ENCODE data around the gene ACACA.

GRCh38 chr17:37200497-37200896, 206.1 kb downstream of the ACACA start:
- TF ChIP-seq CTCF (conservative IDR thresholded peaks at IDR 0.05; ENCODE audit: low read depth in 2 of 2) = no peak
- TF ChIP-seq POLR2AphosphoS5 (IDR thresholded peaks at IDR 0.05; ENCODE audit: low read depth) = no peak
- no peak for TF ChIP-seq EZH2phosphoT487 (IDR thresholded peaks at IDR 0.05; ENCODE audit: unreplicated experiment)
- no peak for TF ChIP-seq JUNB (IDR thresholded peaks at IDR 0.05; ENCODE audit: unreplicated experiment)
- no peak for TF ChIP-seq EZH2 (IDR thresholded peaks at IDR 0.05; ENCODE audit: low read depth, unreplicated experiment)
- TF ChIP-seq, protein P1, sequence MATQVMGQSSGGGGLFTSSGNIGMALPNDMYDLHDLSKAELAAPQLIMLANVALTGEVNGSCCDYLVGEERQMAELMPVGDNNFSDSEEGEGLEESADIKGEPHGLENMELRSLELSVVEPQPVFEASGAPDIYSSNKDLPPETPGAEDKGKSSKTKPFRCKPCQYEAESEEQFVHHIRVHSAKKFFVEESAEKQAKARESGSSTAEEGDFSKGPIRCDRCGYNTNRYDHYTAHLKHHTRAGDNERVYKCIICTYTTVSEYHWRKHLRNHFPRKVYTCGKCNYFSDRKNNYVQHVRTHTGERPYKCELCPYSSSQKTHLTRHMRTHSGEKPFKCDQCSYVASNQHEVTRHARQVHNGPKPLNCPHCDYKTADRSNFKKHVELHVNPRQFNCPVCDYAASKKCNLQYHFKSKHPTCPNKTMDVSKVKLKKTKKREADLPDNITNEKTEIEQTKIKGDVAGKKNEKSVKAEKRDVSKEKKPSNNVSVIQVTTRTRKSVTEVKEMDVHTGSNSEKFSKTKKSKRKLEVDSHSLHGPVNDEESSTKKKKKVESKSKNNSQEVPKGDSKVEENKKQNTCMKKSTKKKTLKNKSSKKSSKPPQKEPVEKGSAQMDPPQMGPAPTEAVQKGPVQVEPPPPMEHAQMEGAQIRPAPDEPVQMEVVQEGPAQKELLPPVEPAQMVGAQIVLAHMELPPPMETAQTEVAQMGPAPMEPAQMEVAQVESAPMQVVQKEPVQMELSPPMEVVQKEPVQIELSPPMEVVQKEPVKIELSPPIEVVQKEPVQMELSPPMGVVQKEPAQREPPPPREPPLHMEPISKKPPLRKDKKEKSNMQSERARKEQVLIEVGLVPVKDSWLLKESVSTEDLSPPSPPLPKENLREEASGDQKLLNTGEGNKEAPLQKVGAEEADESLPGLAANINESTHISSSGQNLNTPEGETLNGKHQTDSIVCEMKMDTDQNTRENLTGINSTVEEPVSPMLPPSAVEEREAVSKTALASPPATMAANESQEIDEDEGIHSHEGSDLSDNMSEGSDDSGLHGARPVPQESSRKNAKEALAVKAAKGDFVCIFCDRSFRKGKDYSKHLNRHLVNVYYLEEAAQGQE (IDR thresholded peaks at IDR 0.05; ENCODE audit: unreplicated experiment) = no peak
- TF ChIP-seq ETS1 (IDR thresholded peaks at IDR 0.05) = no peak
- TF ChIP-seq NANOG (IDR thresholded peaks at IDR 0.05; ENCODE audit: borderline replicate concordance) = no peak
- no peak for TF ChIP-seq CREB1 (CRISPR knock-in tag; IDR thresholded peaks at IDR 0.05; ENCODE audit: low read depth)
- no peak for TF ChIP-seq ZNF331 (CRISPR knock-in tag; IDR thresholded peaks at IDR 0.05; ENCODE audit: low read depth)
- TF ChIP-seq ZNF114 (CRISPR knock-in tag; IDR thresholded peaks at IDR 0.05) = no peak
- TF ChIP-seq STAT1 (IDR thresholded peaks at IDR 0.05; ENCODE audit: unreplicated experiment) = no peak
- TF ChIP-seq ZNF462 (CRISPR knock-in tag; IDR thresholded peaks at IDR 0.05) = no peak

Data from GM23338 (cell line).